Neural progenitor cell (in vitro differentiated cells): ENCODE measurements around the gene TRIM44. TPM values are rescaled to one million over a fixed set of nuclear protein-coding genes. Genes with fewer than 3 reads are reported as not detected.

Experiments used
- DNase-seq: peaks from one replicate; pipeline ENCODE4 v3.0.0-alpha.2; 2016; ENCODE audit warnings: low spot score
- H2AFZ ChIP-seq: fragments of 200-600 bp; sonication (generic); replicated peaks from 2 replicates; pipeline ENCODE4 v1.6.1; 2016; ENCODE audit warnings: antibody characterized with exemption
- H3F3A ChIP-seq: fragments of 200-600 bp; sonication (generic); 2 replicates; pipeline ENCODE4 v1.6.1; 2016; ENCODE audit warnings: antibody characterized with exemption, low read depth
- H3K27ac ChIP-seq: fragments of 200-600 bp; sonication (generic); 2 replicates; pipeline ENCODE4 v1.5.1; 2016; ENCODE audit warnings: mild to moderate bottlenecking
- H3K27me3 ChIP-seq: fragments of 200-600 bp; sonication (generic); 2 replicates; pipeline ENCODE4 v1.6.1; 2016; ENCODE audit warnings: mild to moderate bottlenecking, moderate library complexity
- H3K36me3 ChIP-seq: fragments of 200-600 bp; sonication (generic); 2 replicates; pipeline ENCODE4 v1.5.1; 2016
- H3K4me1 ChIP-seq: fragments of 200-600 bp; sonication (generic); 2 replicates; pipeline ENCODE4 v1.6.1; 2016; ENCODE audit warnings: mixed run types
- H3K4me2 ChIP-seq: fragments of 200-600 bp; sonication (generic); 2 replicates; pipeline ENCODE4 v1.6.1; 2016
- H3K4me3 ChIP-seq: fragments of 200-600 bp; sonication (generic); 2 replicates; pipeline ENCODE4 v1.5.1; 2016
- H3K79me2 ChIP-seq: fragments of 200-600 bp; sonication (generic); 2 replicates; pipeline ENCODE4 v1.6.1; 2016; ENCODE audit warnings: low read depth
- H3K9ac ChIP-seq: fragments of 200-600 bp; sonication (generic); 2 replicates; pipeline ENCODE4 v1.6.1; 2016
- H3K9me3 ChIP-seq: fragments of 200-600 bp; sonication (generic); 2 replicates; pipeline ENCODE4 v1.5.1; 2016; ENCODE audit warnings: low read depth
- H4K20me1 ChIP-seq: fragments of 200-600 bp; sonication (generic); 2 replicates; pipeline ENCODE4 v1.6.1; 2016; ENCODE audit warnings: low read depth
- H3K27ac Mint-ChIP-seq: 3 replicates; pipeline ENCODE4 v1.8.0; 2021; ENCODE audit warnings: mixed read lengths
- H3K27me3 Mint-ChIP-seq: 2 replicates; pipeline ENCODE4 v1.8.0; 2022; ENCODE audit warnings: low read depth, mild to moderate bottlenecking, inconsistent platforms, moderate library complexity, mixed read lengths; ENCODE audit not compliant: insufficient read depth
- H3K36me3 Mint-ChIP-seq: 3 replicates; pipeline ENCODE4 v1.8.0; 2021; ENCODE audit warnings: mixed read lengths
- H3K4me1 Mint-ChIP-seq: 3 replicates; pipeline ENCODE4 v1.8.0; 2021; ENCODE audit warnings: mixed read lengths
- H3K4me3 Mint-ChIP-seq: 3 replicates; pipeline ENCODE4 v1.8.0; 2021; ENCODE audit warnings: mild to moderate bottlenecking, moderate library complexity, mixed read lengths
- H3K9me3 Mint-ChIP-seq: 3 replicates; pipeline ENCODE4 v1.8.0; 2020; ENCODE audit warnings: mixed read lengths
- EZH2 ChIP-seq: fragments of 200-600 bp; sonication (generic); IDR thresholded peaks from 2 replicates; pipeline ENCODE4 v1.6.1; 2017; ENCODE audit warnings: antibody characterized with exemption, mild to moderate bottlenecking, moderate library complexity
- EZH2phosphoT487 ChIP-seq: fragments of 200-600 bp; sonication (generic); IDR thresholded peaks from 2 replicates; pipeline ENCODE4 v1.6.1; 2017; ENCODE audit warnings: antibody characterized with exemption
- total RNA-seq: library from RNA; depleted of rRNA; stranded (reverse); fragments of >200 nt; gene quantifications from 2 replicates; pipeline ENCODE4 v1.2.3, GENCODE V29; 2015; ENCODE audit warnings: low replicate concordance
- TF ChIP-seq, protein P1 (sequence below): fragments of 200-600 bp; sonication (generic); IDR thresholded peaks from 2 replicates; pipeline ENCODE4 v1.5.1; 2017; ENCODE audit warnings: antibody characterized with exemption, mild to moderate bottlenecking

Gene TRIM44
- total RNA-seq, 1 donor from 2014 or later: 44.1 TPM

DNA sequence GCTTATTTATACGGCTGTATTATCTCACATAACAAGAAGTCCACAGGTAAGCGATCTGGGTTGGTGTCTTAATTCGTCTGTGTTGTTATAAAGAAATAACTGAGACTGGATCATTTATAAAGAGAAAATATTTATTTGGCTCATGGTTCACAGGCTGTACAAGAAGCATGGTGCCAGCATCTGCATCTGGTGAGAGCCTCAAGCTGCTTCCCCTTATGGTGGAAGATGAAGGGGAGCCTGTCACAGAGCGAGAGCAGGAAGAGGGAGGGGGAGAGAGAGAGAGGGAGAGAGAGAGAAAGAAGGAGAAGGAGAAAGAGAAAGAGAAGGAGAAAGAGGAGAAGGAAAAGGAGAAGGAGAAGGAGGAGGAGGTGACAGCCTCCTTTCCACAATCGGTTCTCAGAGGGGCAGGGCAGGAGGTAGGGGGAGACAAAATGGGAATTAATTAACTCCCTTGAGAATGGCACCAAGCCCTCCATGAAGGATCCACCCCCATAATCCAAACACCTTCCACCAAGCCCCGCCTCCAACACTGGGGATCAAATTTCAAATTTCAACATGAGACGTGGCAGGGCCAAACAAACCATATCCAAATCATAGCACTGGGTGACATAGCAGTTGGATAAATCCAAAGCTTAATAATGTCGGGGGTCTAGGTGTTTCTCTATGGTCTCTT, 15.0 kb upstream of the TRIM44 start:
- no peak for DNase-seq
- Mint-ChIP-seq H3K4me3 (no peak overlapping the region), H3K9me3 (no peaks in the 10 kb centered on the region), H3K27ac (no peak overlapping the region), H3K4me1 (peaks cover 26% of the 10 kb centered on the region), H3K36me3 (no peaks in the 10 kb centered on the region), H3K27me3 (peaks cover 3% of the 10 kb centered on the region)
- no peak overlapping the region for H2AFZ ChIP-seq
- peaks cover 10% of the 10 kb centered on the region for H3K4me1 ChIP-seq
- no peaks in the 10 kb centered on the region for H3K79me2 ChIP-seq
- TF ChIP-seq EZH2phosphoT487 (no peak), EZH2 (no peak)
- TF ChIP-seq, protein P1, sequence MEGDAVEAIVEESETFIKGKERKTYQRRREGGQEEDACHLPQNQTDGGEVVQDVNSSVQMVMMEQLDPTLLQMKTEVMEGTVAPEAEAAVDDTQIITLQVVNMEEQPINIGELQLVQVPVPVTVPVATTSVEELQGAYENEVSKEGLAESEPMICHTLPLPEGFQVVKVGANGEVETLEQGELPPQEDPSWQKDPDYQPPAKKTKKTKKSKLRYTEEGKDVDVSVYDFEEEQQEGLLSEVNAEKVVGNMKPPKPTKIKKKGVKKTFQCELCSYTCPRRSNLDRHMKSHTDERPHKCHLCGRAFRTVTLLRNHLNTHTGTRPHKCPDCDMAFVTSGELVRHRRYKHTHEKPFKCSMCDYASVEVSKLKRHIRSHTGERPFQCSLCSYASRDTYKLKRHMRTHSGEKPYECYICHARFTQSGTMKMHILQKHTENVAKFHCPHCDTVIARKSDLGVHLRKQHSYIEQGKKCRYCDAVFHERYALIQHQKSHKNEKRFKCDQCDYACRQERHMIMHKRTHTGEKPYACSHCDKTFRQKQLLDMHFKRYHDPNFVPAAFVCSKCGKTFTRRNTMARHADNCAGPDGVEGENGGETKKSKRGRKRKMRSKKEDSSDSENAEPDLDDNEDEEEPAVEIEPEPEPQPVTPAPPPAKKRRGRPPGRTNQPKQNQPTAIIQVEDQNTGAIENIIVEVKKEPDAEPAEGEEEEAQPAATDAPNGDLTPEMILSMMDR: no peak
- no peak overlapping the region for H3K4me2 ChIP-seq
- H3K27me3 ChIP-seq: peaks cover 23% of the 10 kb centered on the region
- H3K36me3 ChIP-seq: no peaks in the 10 kb centered on the region
- H3F3A ChIP-seq: no peaks in the 10 kb centered on the region
- no peaks in the 10 kb centered on the region for H4K20me1 ChIP-seq
- H3K27ac ChIP-seq: no peak overlapping the region
- H3K9ac ChIP-seq: no peak overlapping the region
- no peaks in the 10 kb centered on the region for H3K9me3 ChIP-seq
- no peak overlapping the region for H3K4me3 ChIP-seq

DNA sequence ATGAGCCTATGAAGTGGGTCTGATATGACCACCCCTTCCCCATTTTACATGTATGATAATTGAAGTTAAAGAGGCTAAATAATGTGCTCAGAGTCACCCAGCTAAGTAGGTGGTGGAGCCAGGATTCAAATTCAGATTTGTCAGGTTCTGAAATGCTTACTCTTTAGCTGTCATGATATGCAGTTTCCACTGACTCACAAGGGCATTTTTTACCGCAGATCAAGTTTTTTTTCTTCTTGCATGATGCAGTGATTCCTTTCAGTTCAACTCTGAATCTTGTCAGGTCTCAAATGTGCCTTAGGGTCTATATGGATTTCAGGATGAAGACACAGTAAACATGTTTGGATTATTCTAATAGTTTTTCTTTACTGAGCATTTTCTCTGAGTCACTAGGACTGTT, 12.6 kb upstream of the TRIM44 start:
- no peaks in the 10 kb centered on the region for H3K36me3 Mint-ChIP-seq
- Histone ChIP-seq H2AFZ (no peak overlapping the region), H3K9ac (no peak overlapping the region), H3K4me2 (no peak overlapping the region), H3K4me1 (peaks cover 14% of the 10 kb centered on the region), H3K36me3 (no peaks in the 10 kb centered on the region), H3K27me3 (peaks cover 38% of the 10 kb centered on the region), H3K4me3 (no peak overlapping the region), H3K27ac (no peak overlapping the region), H3K79me2 (no peaks in the 10 kb centered on the region), H3F3A (peaks cover 11% of the 10 kb centered on the region), H3K9me3 (no peaks in the 10 kb centered on the region), H4K20me1 (no peaks in the 10 kb centered on the region)
- H3K27me3 Mint-ChIP-seq: peaks cover 3% of the 10 kb centered on the region
- H3K4me1 Mint-ChIP-seq: peaks cover 29% of the 10 kb centered on the region
- no peak overlapping the region for H3K4me3 Mint-ChIP-seq
- H3K9me3 Mint-ChIP-seq: no peaks in the 10 kb centered on the region
- DNase-seq: no peak
- no peak overlapping the region for H3K27ac Mint-ChIP-seq
- TF ChIP-seq, protein P1: no peak
- TF ChIP-seq EZH2phosphoT487: no peak
- no peak for TF ChIP-seq EZH2

DNA sequence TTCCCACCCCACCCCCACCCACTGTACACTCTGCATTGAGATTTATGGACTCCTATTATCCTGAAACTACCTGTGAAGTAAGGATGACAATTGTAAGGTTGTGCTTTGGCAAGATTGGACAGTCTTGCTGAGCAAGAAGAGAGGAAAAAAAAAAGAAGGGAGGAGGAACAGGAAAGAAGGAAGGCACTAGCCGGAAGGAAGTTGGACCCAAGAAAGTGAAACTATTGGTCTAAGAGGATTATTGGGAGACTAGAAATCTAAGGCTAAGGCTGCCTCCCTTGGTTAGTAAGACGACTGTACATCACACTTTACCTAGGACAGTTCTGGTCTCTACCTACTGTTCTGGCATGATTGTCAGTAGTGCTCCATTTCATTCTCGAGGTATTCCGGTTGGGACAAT, 12.1 kb upstream of the TRIM44 start:
- no peaks in the 10 kb centered on the region for H4K20me1 ChIP-seq
- no peak overlapping the region for H3K9ac ChIP-seq
- no peak overlapping the region for H2AFZ ChIP-seq
- TF ChIP-seq EZH2 (no peak), EZH2phosphoT487 (no peak)
- TF ChIP-seq, protein P1: no peak
- H3K79me2 ChIP-seq: no peaks in the 10 kb centered on the region
- no peak for DNase-seq
- Mint-ChIP-seq H3K27me3 (peaks cover 3% of the 10 kb centered on the region), H3K27ac (no peak overlapping the region), H3K4me3 (no peak overlapping the region), H3K4me1 (peaks cover 33% of the 10 kb centered on the region), H3K9me3 (no peaks in the 10 kb centered on the region), H3K36me3 (no peaks in the 10 kb centered on the region)
- peaks cover 18% of the 10 kb centered on the region for H3K4me1 ChIP-seq
- H3K9me3 ChIP-seq: no peaks in the 10 kb centered on the region
- H3K27me3 ChIP-seq: peaks cover 40% of the 10 kb centered on the region
- no peak overlapping the region for H3K4me2 ChIP-seq
- H3K4me3 ChIP-seq: no peak overlapping the region
- no peaks in the 10 kb centered on the region for H3K36me3 ChIP-seq
- no peak overlapping the region for H3K27ac ChIP-seq
- peaks cover 16% of the 10 kb centered on the region for H3F3A ChIP-seq
